DMS53 treated with DMSO at 0.1 percent for 48 hours (cell line): ENCODE data around the gene FLVCR1.

ENCODE experiments used
- DNase-seq: peaks from one replicate; lab custom pipeline; 2025; ENCODE audit not compliant: unreplicated experiment; lab: John Stamatoyannopoulos, UW

Gene FLVCR1

GRCh38 chr1:212915245-212916091, 57.4 kb downstream of the FLVCR1 start:
- no peak for DNase-seq

- DNase-seq: peak; percentile 18
Measured at GRCh38 chr1:212916481-212917133, 58.5 kb downstream of the FLVCR1 start.

- no peak for DNase-seq
Measured at GRCh38 chr1:212917134-212917485, 59.0 kb downstream of the FLVCR1 start.

- no peak for DNase-seq
Measured at GRCh38 chr1:212917858-212918257, 59.8 kb downstream of the FLVCR1 start.

- no peak for DNase-seq
Measured at GRCh38 chr1:212918824-212919223, 60.7 kb downstream of the FLVCR1 start.

- no peak for DNase-seq
Measured at GRCh38 chr1:212920246-212920645, 62.2 kb downstream of the FLVCR1 start.

- no peak for DNase-seq
Measured at GRCh38 chr1:212920896-212921295, 62.8 kb downstream of the FLVCR1 start.

- no peak for DNase-seq
Measured at GRCh38 chr1:212922016-212922415, 63.9 kb downstream of the FLVCR1 start.

GRCh38 chr1:212926372-212926771, 68.3 kb downstream of the FLVCR1 start:
- DNase-seq: no peak

GRCh38 chr1:212928323-212929291, 70.5 kb downstream of the FLVCR1 start:
- no peak for DNase-seq

- DNase-seq: peak; percentile 35
Measured at GRCh38 chr1:212930986-212931678, 73.1 kb downstream of the FLVCR1 start.

- DNase-seq: no peak
Measured at GRCh38 chr1:212933815-212934471, 75.9 kb downstream of the FLVCR1 start.

GRCh38 chr1:212935387-212935981, 77.4 kb downstream of the FLVCR1 start:
- no peak for DNase-seq

- no peak for DNase-seq
Measured at GRCh38 chr1:212937034-212937433, 79.0 kb downstream of the FLVCR1 start.

GRCh38 chr1:212938846-212939245, 80.8 kb downstream of the FLVCR1 start:
- no peak for DNase-seq

- DNase-seq: no peak
Measured at GRCh38 chr1:212941452-212941851, 83.4 kb downstream of the FLVCR1 start.

GRCh38 chr1:212942679-212943392, 84.8 kb downstream of the FLVCR1 start:
- no peak for DNase-seq

GRCh38 chr1:212943393-212943710, 85.3 kb downstream of the FLVCR1 start:
- DNase-seq: no peak

GRCh38 chr1:212944229-212944901, 86.3 kb downstream of the FLVCR1 start:
- DNase-seq: no peak
